HepG2 (cell line): ENCODE data around the gene SLC16A5. TPM values are rescaled to one million over a fixed set of nuclear protein-coding genes. Genes with fewer than 3 reads are reported as not detected.

Experiments
- ARID2 ChIP-seq: sonication (generic); formaldehyde crosslinking; IDR thresholded peaks from 2 replicates; pipeline ENCODE4 v1.8.1; 2022; ENCODE audit warnings: mild to moderate bottlenecking, missing genetic modification reagents, borderline replicate concordance
- CEBPZ ChIP-seq: IDR thresholded peaks from 2 replicates; pipeline ENCODE4 v1.6.1; 2012; ENCODE audit warnings: low read length, improper control_type of control experiment
- CERS6 ChIP-seq: sonication (generic); formaldehyde crosslinking; IDR thresholded peaks from 2 replicates; pipeline ENCODE4 v1.5.0; 2020; ENCODE audit warnings: missing genetic modification reagents
- GRHL1 ChIP-seq: sonication (generic); formaldehyde crosslinking; conservative IDR thresholded peaks from 2 replicates; pipeline ENCODE4 v1.8.0; 2022; ENCODE audit warnings: missing genetic modification reagents
- KLF9 ChIP-seq: IDR thresholded peaks from 2 replicates; pipeline ENCODE4 v1.6.1; 2016; ENCODE audit warnings: low read depth
- PAX8 ChIP-seq: sonication (generic); formaldehyde crosslinking; IDR thresholded peaks from 2 replicates; pipeline ENCODE4 v1.8.0; 2022; ENCODE audit warnings: mild to moderate bottlenecking, missing genetic modification reagents, borderline replicate concordance
- REXO4 ChIP-seq: sonication (generic); formaldehyde crosslinking; IDR thresholded peaks from 2 replicates; pipeline ENCODE4 v1.8.0; 2022; ENCODE audit warnings: missing genetic modification reagents, mild to moderate bottlenecking, borderline replicate concordance
- SMAD1 ChIP-seq: sonication (generic); formaldehyde crosslinking; IDR thresholded peaks from 2 replicates; pipeline ENCODE4 v1.4.0; 2020; ENCODE audit warnings: missing genetic modification reagents, low read depth, mild to moderate bottlenecking, borderline replicate concordance
- SP2 ChIP-seq: sonication (generic); formaldehyde crosslinking; IDR thresholded peaks from 2 replicates; pipeline ENCODE4 v1.5.1; 2020; ENCODE audit warnings: mild to moderate bottlenecking, missing genetic modification reagents
- TFDP2 ChIP-seq: sonication (generic); formaldehyde crosslinking; IDR thresholded peaks from 2 replicates; pipeline ENCODE4 v1.4.0; 2020; ENCODE audit warnings: missing genetic modification reagents
- TIGD3 ChIP-seq: sonication (generic); formaldehyde crosslinking; IDR thresholded peaks from 2 replicates; pipeline ENCODE4 v1.5.1; 2020; ENCODE audit warnings: mild to moderate bottlenecking, missing genetic modification reagents, borderline replicate concordance
- ZBTB26 ChIP-seq: IDR thresholded peaks from 2 replicates; pipeline ENCODE4 v1.6.1; 2016; ENCODE audit warnings: missing compliant biosample characterization, missing genetic modification reagents, borderline replicate concordance
- ZFP41 ChIP-seq: sonication (generic); formaldehyde crosslinking; IDR thresholded peaks from 2 replicates; pipeline ENCODE4 v1.4.0; 2020; ENCODE audit warnings: mild to moderate bottlenecking, missing genetic modification reagents, borderline replicate concordance
- ZMAT3 ChIP-seq: sonication (generic); formaldehyde crosslinking; conservative IDR thresholded peaks from 2 replicates; pipeline ENCODE4 v1.7.0; 2021; ENCODE audit warnings: missing genetic modification reagents
- ZNF143 ChIP-seq: sonication (generic); formaldehyde crosslinking; IDR thresholded peaks from 2 replicates; pipeline ENCODE4 v1.4.0; 2020; ENCODE audit warnings: missing genetic modification reagents
- ZNF234 ChIP-seq: sonication (generic); formaldehyde crosslinking; conservative IDR thresholded peaks from 2 replicates; pipeline ENCODE4 v1.5.1; 2020; ENCODE audit warnings: mild to moderate bottlenecking, missing genetic modification reagents
- ZNF547 ChIP-seq: sonication (generic); formaldehyde crosslinking; IDR thresholded peaks from 2 replicates; pipeline ENCODE4 v1.5.1; 2020; ENCODE audit warnings: mild to moderate bottlenecking, missing genetic modification reagents
- ZNF713 ChIP-seq: sonication (generic); formaldehyde crosslinking; IDR thresholded peaks from 2 replicates; pipeline ENCODE4 v1.4.0; 2020; ENCODE audit warnings: mild to moderate bottlenecking, missing genetic modification reagents
- ZNF891 ChIP-seq: sonication (generic); formaldehyde crosslinking; IDR thresholded peaks from 2 replicates; pipeline ENCODE4 v1.5.0; 2020; ENCODE audit warnings: mild to moderate bottlenecking, missing genetic modification reagents
- polyA plus RNA-seq, 8 experiments: library from polyadenylated mRNA; depleted of rRNA in 3 of 8; stranded (reverse) in 7 of 8; unstranded in 1 of 8; fragments of >200 nt; fragmentation: Illumina TruSeq in 4 of 8; extraction: Trizol in 4 of 8; gene quantifications; 2 replicates each; pipeline versions ENCODE4 v1.2.1 to v1.2.3, GENCODE V29; 2011 to 2016; ENCODE audit warnings: low read depth in 4 of 8, missing spikeins in 1 of 8, mixed read lengths in 1 of 8; ENCODE audit not compliant: insufficient read depth in 1 of 8
- total RNA-seq, 5 experiments: library from RNA; depleted of rRNA; stranded (reverse); fragments of >200 nt; fragmentation: Illumina TruSeq; extraction: Trizol; gene quantifications; 2 replicates each; pipeline ENCODE4 v1.2.3, GENCODE V29; 2016; ENCODE audit warnings: low read depth in 1 of 5

Gene SLC16A5
- total and polyA plus RNA-seq, 2 of the 13 experiments (the other 11 are each of a cell fraction or from before 2014, with no cell fraction given): 0.69 to 5.6 TPM

- no peak for TF ChIP-seq GRHL1 (CRISPR knock-in tag)
- no peak for TF ChIP-seq SP2
- no peak for TF ChIP-seq KLF9 (CRISPR knock-in tag)
- no peak for TF ChIP-seq REXO4 (CRISPR knock-in tag)
- TF ChIP-seq TIGD3: 0 out of 2 replicates have a peak, but pooled peaks have one; percentile 61
- peak; percentile 51; the same call in 1 of the 2 replicates for TF ChIP-seq TFDP2 (CRISPR knock-in tag)
- TF ChIP-seq ZNF234 (CRISPR knock-in tag): no peak
- TF ChIP-seq ZNF891 (CRISPR knock-in tag): no peak
- no peak for TF ChIP-seq PAX8 (CRISPR knock-in tag)
- TF ChIP-seq ZNF143: no peak
- peak; percentile 98 for TF ChIP-seq ZBTB26 (CRISPR knock-in tag)
- no peak for TF ChIP-seq CEBPZ
- TF ChIP-seq ZNF547 (CRISPR knock-in tag): peak; percentile 76; the same call in 1 of the 2 replicates
- TF ChIP-seq ZNF713: peak; percentile 64; the same call in 1 of the 2 replicates
- no peak for TF ChIP-seq ARID2 (CRISPR knock-in tag)
- TF ChIP-seq ZFP41 (CRISPR knock-in tag): no peak
- 0 out of 2 replicates have a peak, but pooled peaks have one; percentile 60 for TF ChIP-seq ZMAT3
- TF ChIP-seq CERS6 (CRISPR knock-in tag): no peak
- peak; percentile 75; the same call in 1 of the 2 replicates for TF ChIP-seq SMAD1
Measured at GRCh38 chr17:75084039-75084660, 3.6 kb upstream of the SLC16A5 start (continued).
